Activated T-cell treated with anti-CD3 and anti-CD28 coated beads, Interleukin-2, amount 50 U/mL, for 48 hours (primary cell): ENCODE results near the gene RAB11FIP4.

Source experiments
- DNase-seq, 2 experiments: peaks; one replicate each; pipeline ENCODE4 v3.0.0-alpha.2; 2020

The RAB11FIP4 gene

GRCh38 chr17:31552568-31552967, 161.1 kb downstream of the RAB11FIP4 start:
- DNase-seq: no peak

GRCh38 chr17:31553506-31553905, 162.0 kb downstream of the RAB11FIP4 start:
- no peak for DNase-seq

- no peak for DNase-seq
Measured at GRCh38 chr17:31554930-31555329, 163.5 kb downstream of the RAB11FIP4 start.

GRCh38 chr17:31556969-31557645, 165.6 kb downstream of the RAB11FIP4 start:
- DNase-seq: no peak

GRCh38 chr17:31558748-31559583, 167.5 kb downstream of the RAB11FIP4 start:
- peak; percentile 74 to 80 for DNase-seq

GRCh38 chr17:31559584-31560501, 168.4 kb downstream of the RAB11FIP4 start:
- DNase-seq: no peak

- no peak for DNase-seq
Measured at GRCh38 chr17:31560616-31561235, 169.3 kb downstream of the RAB11FIP4 start.

- no peak for DNase-seq
Measured at GRCh38 chr17:31561469-31562375, 170.2 kb downstream of the RAB11FIP4 start.

- no peak for DNase-seq
Measured at GRCh38 chr17:31562376-31562840, 170.9 kb downstream of the RAB11FIP4 start.

- DNase-seq: no peak
Measured at GRCh38 chr17:31564291-31564690, 172.8 kb downstream of the RAB11FIP4 start.

- DNase-seq: no peak
Measured at GRCh38 chr17:31564883-31565301, 173.4 kb downstream of the RAB11FIP4 start.

GRCh38 chr17:31565652-31566051, 174.2 kb downstream of the RAB11FIP4 start:
- DNase-seq: no peak

GRCh38 chr17:31566247-31566991, 174.9 kb downstream of the RAB11FIP4 start:
- DNase-seq: no peak

- no peak for DNase-seq
Measured at GRCh38 chr17:31566992-31567373, 175.5 kb downstream of the RAB11FIP4 start.

GRCh38 chr17:31568121-31568520, 176.6 kb downstream of the RAB11FIP4 start:
- no peak for DNase-seq

GRCh38 chr17:31568539-31568938, 177.1 kb downstream of the RAB11FIP4 start:
- DNase-seq: no peak

- DNase-seq: no peak
Measured at GRCh38 chr17:31570231-31570630, 178.8 kb downstream of the RAB11FIP4 start.

GRCh38 chr17:31570951-31571892, 179.7 kb downstream of the RAB11FIP4 start:
- DNase-seq: no peak

- DNase-seq: no peak
Measured at GRCh38 chr17:31572341-31572740, 180.9 kb downstream of the RAB11FIP4 start.
